Astrocyte (in vitro differentiated cells and primary cell): ENCODE measurements around the gene CATSPERZ. TPM values are rescaled to one million over a fixed set of nuclear protein-coding genes. Genes with fewer than 3 reads are reported as not detected.
A peak's percentile ranks its signal among the peaks of the same experiment; 100 is the strongest.

Experiments used
- DNase-seq: peaks from one replicate; pipeline ENCODE4 v3.0.0-alpha.2; 2010; ENCODE audit warnings: low read depth
- FAIRE-seq: peaks from 2 replicates; lab custom pipeline; 2011; peaks lifted over from hg19 to GRCh38; lab: Jason Lieb, UNC
- H2AFZ ChIP-seq: 2 replicates; pipeline ENCODE4 v1.6.0; 2012; ENCODE audit warnings: low read depth, low read length, inconsistent platforms
- H3K27ac ChIP-seq: 2 replicates; pipeline ENCODE4 v1.5.1; 2011; ENCODE audit warnings: low read depth, low read length, inconsistent platforms
- H3K27me3 ChIP-seq: 2 replicates; pipeline ENCODE4 v1.6.0; 2011; ENCODE audit warnings: low read length, inconsistent platforms; ENCODE audit not compliant: insufficient read depth
- H3K36me3 ChIP-seq: 2 replicates; pipeline ENCODE4 v1.5.1; 2011; ENCODE audit warnings: low read length, inconsistent platforms; ENCODE audit not compliant: insufficient read depth
- H3K4me1 ChIP-seq: 2 replicates; pipeline ENCODE4 v1.5.1; 2011; ENCODE audit warnings: low read length, inconsistent platforms; ENCODE audit not compliant: insufficient read depth
- H3K4me2 ChIP-seq: 2 replicates; pipeline ENCODE4 v1.6.0; 2012; ENCODE audit warnings: low read length, inconsistent platforms
- H3K4me3 ChIP-seq: 2 replicates; pipeline ENCODE4 v1.5.1; 2011; ENCODE audit warnings: low read depth, mild to moderate bottlenecking, low read length, inconsistent platforms; ENCODE audit not compliant: insufficient read depth
- H3K79me2 ChIP-seq: 2 replicates; pipeline ENCODE4 v1.6.0; 2012; ENCODE audit warnings: mild to moderate bottlenecking, low read length, inconsistent platforms; ENCODE audit not compliant: insufficient read depth
- H3K9ac ChIP-seq: 2 replicates; pipeline ENCODE4 v1.6.0; 2012; ENCODE audit warnings: mild to moderate bottlenecking, low read length, inconsistent platforms
- H3K9me3 ChIP-seq: 2 replicates; pipeline ENCODE4 v1.5.1; 2012; ENCODE audit warnings: low read depth, mild to moderate bottlenecking, low read length, inconsistent platforms; ENCODE audit not compliant: insufficient read depth
- H4K20me1 ChIP-seq: 2 replicates; pipeline ENCODE4 v1.6.0; 2012; ENCODE audit warnings: low read length, inconsistent platforms; ENCODE audit not compliant: insufficient read depth
- H3K27ac Mint-ChIP-seq: one replicate; pipeline ENCODE4 v1.8.0; 2021; ENCODE audit warnings: mild to moderate bottlenecking, mixed read lengths; ENCODE audit not compliant: unreplicated experiment
- H3K27me3 Mint-ChIP-seq: one replicate; pipeline ENCODE4 v1.8.0; 2021; ENCODE audit warnings: low read depth, mixed read lengths; ENCODE audit not compliant: unreplicated experiment
- H3K36me3 Mint-ChIP-seq: one replicate; pipeline ENCODE4 v1.8.0; 2021; ENCODE audit warnings: low read depth, mixed read lengths; ENCODE audit not compliant: unreplicated experiment
- H3K4me1 Mint-ChIP-seq: one replicate; pipeline ENCODE4 v1.8.0; 2021; ENCODE audit warnings: low read depth, mixed read lengths; ENCODE audit not compliant: unreplicated experiment
- H3K4me3 Mint-ChIP-seq: one replicate; pipeline ENCODE4 v1.8.0; 2021; ENCODE audit warnings: mild to moderate bottlenecking, moderate library complexity, mixed read lengths; ENCODE audit not compliant: unreplicated experiment
- H3K9me3 Mint-ChIP-seq: one replicate; pipeline ENCODE4 v1.8.0; 2021; ENCODE audit warnings: mild to moderate bottlenecking, mixed read lengths; ENCODE audit not compliant: unreplicated experiment
- EZH2 ChIP-seq: IDR thresholded peaks from 2 replicates; pipeline ENCODE4 v1.6.1; 2012; ENCODE audit warnings: mild to moderate bottlenecking, low read length, inconsistent platforms; ENCODE audit not compliant: insufficient read depth
- total RNA-seq: library from RNA; stranded (reverse); gene quantifications from 2 replicates; pipeline ENCODE4 v1.2.1, GENCODE V29; 2021
- TF ChIP-seq, protein P1 (sequence below): IDR thresholded peaks from 2 replicates; pipeline ENCODE4 v1.5.1; 2011; ENCODE audit warnings: low read depth, mild to moderate bottlenecking, inconsistent platforms, low read length, moderate library complexity; ENCODE audit not compliant: insufficient read depth

Gene CATSPERZ
- total RNA-seq, 1 donor from 2014 or later, result not detected

DNA sequence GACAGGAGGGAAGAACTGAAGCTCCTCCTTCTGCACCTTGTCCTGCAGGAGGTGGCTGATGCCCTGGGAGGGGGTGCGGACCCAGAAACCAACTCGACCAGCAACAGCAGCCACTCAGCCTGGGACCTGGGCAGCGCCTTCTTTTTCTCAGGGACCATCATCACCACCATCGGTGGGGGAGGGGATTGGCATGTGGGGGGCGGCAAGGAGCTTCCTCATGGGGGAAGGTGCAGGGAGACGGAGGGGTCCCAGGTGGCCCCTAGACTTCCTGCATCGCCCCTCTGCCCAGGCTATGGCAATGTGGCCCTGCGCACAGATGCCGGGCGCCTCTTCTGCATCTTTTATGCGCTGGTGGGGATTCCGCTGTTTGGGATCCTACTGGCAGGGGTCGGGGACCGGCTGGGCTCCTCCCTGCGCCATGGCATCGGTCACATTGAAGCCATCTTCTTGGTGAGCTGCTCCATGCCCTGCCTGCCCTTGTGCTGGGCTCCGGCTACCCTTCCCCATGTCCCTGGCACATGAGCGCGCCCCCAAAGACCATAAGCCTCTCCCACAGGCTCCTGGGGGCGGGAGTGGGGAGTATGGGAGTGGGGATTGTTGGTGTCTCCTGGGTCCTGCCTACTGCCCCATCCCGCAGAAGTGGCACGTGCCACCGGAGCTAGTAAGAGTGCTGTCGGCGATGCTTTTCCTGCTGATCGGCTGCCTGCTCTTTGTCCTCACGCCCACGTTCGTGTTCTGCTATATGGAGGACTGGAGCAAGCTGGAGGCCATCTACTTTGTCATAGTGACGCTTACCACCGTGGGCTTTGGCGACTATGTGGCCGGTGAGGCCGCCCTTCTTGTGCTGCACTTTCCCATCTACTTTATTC, 3.1 kb upstream of the CATSPERZ start:
- H3K9me3 Mint-ChIP-seq, result no peaks in the 10 kb centered on the region
- H3K4me3 Mint-ChIP-seq, result peak overlapping the region; percentile 45
- H3K27ac ChIP-seq, result no peak overlapping the region
- H3K4me1 Mint-ChIP-seq, result peaks cover 10% of the 10 kb centered on the region
- no peaks in the 10 kb centered on the region for H3K79me2 ChIP-seq
- H3K36me3 ChIP-seq, result no peaks in the 10 kb centered on the region
- TF ChIP-seq, protein P1, sequence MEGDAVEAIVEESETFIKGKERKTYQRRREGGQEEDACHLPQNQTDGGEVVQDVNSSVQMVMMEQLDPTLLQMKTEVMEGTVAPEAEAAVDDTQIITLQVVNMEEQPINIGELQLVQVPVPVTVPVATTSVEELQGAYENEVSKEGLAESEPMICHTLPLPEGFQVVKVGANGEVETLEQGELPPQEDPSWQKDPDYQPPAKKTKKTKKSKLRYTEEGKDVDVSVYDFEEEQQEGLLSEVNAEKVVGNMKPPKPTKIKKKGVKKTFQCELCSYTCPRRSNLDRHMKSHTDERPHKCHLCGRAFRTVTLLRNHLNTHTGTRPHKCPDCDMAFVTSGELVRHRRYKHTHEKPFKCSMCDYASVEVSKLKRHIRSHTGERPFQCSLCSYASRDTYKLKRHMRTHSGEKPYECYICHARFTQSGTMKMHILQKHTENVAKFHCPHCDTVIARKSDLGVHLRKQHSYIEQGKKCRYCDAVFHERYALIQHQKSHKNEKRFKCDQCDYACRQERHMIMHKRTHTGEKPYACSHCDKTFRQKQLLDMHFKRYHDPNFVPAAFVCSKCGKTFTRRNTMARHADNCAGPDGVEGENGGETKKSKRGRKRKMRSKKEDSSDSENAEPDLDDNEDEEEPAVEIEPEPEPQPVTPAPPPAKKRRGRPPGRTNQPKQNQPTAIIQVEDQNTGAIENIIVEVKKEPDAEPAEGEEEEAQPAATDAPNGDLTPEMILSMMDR, result no peak
- TF ChIP-seq EZH2, result peak; percentile 78
- peaks cover 69% of the 10 kb centered on the region for H3K27me3 Mint-ChIP-seq
- no peak overlapping the region for H2AFZ ChIP-seq
- DNase-seq, result no peak
- no peaks in the 10 kb centered on the region for H3K36me3 Mint-ChIP-seq
- H3K27me3 ChIP-seq, result peaks cover 79% of the 10 kb centered on the region
- H3K4me2 ChIP-seq, result no peak overlapping the region
- H3K4me1 ChIP-seq, result peaks cover 11% of the 10 kb centered on the region
- H4K20me1 ChIP-seq, result peaks cover 15% of the 10 kb centered on the region
- no peak overlapping the region for H3K4me3 ChIP-seq
- H3K9me3 ChIP-seq, result no peaks in the 10 kb centered on the region
- FAIRE-seq, result no peak
- no peak overlapping the region for H3K9ac ChIP-seq
- no peak overlapping the region for H3K27ac Mint-ChIP-seq

DNA sequence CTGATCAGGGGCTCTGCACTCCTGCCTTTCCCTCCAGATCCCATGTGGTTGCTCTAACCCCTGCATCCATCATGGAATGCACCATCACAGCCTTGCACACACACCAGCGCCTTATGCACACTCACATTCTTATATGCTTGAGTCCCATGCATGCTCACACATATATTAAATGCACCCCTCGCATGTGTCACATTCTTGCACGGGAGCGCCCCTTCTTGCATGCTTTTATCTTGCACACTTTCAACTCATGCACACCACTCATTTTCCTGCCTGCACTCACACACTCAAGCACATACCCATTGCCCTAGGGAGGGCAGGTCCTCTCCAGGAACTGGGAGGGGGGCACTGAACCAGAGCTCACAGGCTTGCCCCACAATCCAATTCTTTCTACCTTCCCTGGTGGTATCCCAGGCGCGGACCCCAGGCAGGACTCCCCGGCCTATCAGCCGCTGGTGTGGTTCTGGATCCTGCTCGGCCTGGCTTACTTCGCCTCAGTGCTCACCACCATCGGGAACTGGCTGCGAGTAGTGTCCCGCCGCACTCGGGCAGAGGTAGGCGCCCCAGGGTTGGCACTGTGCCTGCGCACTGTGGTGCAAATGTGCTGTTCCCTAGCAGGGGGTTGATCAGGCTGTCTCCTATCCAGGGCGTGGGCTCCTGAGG, 2.3 kb upstream of the CATSPERZ start:
- FAIRE-seq (no peak), DNase-seq (no peak)
- Histone ChIP-seq H3K79me2 (no peaks in the 10 kb centered on the region), H3K27me3 (peaks cover 71% of the 10 kb centered on the region), H3K36me3 (no peaks in the 10 kb centered on the region), H3K9ac (no peak overlapping the region), H2AFZ (no peak overlapping the region), H3K9me3 (no peaks in the 10 kb centered on the region), H3K4me1 (peaks cover 11% of the 10 kb centered on the region), H3K4me3 (no peak overlapping the region), H4K20me1 (peaks cover 11% of the 10 kb centered on the region), H3K27ac (no peak overlapping the region), H3K4me2 (no peak overlapping the region)
- H3K36me3 Mint-ChIP-seq, result no peaks in the 10 kb centered on the region
- H3K4me3 Mint-ChIP-seq, result peak overlapping the region; percentile 45
- H3K9me3 Mint-ChIP-seq, result no peaks in the 10 kb centered on the region
- TF ChIP-seq EZH2, result peak; percentile 72
- TF ChIP-seq, protein P1, result no peak
- H3K27ac Mint-ChIP-seq, result no peak overlapping the region
- H3K4me1 Mint-ChIP-seq, result peaks cover 10% of the 10 kb centered on the region
- H3K27me3 Mint-ChIP-seq, result peaks cover 66% of the 10 kb centered on the region
